Stimulated activated CD8-positive, alpha-beta memory T cell treated with anti-CD3 and anti-CD28 coated beads, Interleukin-15, amount 100 ng/mL, for 48 hours (primary cell): ENCODE results near the gene EXOC6B.
"Not testable (repeated sequence)": the region's sequence is repeated elsewhere in the genome, so short reads cannot be mapped to it uniquely, and the experiment has no call there.

Experiments used
- DNase-seq, 2 donors: peaks; one replicate each; pipeline ENCODE4 v3.0.0-alpha.2; 2020; ENCODE audit warnings: low read depth in 2 of 2

EXOC6B gene

DNA sequence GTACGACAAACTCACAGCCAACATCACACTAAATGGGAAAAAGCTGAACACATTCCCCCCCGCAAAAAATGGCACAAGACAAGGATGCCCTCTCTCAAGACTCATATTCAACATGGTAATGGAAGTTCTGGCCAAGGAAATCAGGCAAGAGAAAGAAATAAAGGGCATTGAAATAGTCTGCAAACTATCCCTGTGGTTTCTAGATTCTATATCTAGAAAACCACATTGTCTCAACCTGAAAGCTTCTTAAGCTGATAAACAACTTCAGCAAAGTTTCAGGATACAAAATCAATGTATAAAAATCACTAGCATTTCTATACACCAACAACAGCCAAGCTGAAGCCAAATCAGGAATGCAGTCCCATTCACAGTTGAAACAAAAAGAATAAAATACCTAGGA is 383.6 kb downstream of the EXOC6B start:
- DNase-seq, result no peak

DNA sequence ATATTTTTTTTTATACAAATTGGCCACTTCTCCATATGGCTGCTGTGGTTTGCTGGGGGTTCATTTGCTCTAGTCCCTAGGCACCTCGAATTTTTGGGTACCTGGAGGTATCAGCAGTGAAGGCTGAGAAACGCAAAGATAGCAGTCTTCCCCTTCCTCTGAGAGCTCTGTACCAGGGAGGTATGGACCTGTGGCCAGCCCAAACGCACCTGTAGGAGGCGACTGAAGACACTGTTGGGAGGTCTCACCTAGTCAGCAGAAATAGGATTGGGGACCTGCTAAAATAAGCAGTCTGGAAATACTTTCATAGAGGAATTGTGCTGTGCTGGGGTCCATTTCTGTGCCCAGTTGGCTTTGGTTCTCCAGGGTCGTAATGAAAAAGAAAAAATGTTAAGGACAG is 385.9 kb downstream of the EXOC6B start:
- DNase-seq, result no peak

- DNase-seq, result no peak
Observed at GRCh38 chr2:72438364-72438763, 387.5 kb downstream of the EXOC6B start.

- no peak for DNase-seq
Observed at GRCh38 chr2:72431737-72432136, 394.1 kb downstream of the EXOC6B start.

DNA sequence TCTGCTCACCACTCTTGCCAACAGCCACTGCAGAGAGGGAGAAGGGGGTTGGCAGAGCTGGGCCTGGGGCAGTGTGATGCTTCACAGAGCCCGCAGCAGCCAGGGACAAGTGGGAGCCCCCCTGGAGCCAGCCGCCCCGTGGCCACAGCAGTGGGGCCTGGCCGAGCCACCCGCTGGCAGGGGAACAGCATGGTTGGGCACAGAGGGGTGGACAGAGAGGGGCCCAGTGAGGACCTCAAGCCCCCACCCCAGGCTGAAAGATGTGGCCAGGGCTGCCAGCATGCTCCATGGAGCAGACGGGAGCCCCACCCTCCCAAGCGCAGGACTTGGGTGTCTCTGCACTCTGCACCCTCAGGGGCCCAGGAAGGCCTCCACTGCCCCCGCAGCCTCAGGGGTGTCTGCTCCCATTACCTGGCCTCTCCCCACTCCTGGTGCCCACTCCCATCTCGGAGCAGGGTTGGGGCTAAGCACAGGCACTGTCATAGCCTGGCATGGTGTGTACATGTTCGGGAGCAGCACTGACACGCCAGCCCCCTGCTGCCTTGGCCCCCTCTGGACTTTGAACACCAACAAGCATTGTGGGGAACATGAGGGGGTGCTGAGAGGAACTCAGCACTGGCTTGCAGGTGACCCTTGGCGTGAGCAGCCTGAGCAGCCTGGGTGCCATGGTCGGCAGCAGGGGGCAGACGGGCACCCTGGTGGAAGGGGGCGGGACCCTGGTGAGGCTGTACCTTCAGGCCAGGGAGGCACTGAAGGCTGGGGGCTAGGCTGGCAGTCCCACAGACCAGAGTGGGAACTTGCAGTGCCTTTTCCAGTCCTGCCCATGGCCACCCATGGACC is 398.6 kb downstream of the EXOC6B start:
- DNase-seq, result no peak

- no peak for DNase-seq
Observed at GRCh38 chr2:72425996-72426395, 399.8 kb downstream of the EXOC6B start.

- DNase-seq, result no peak
Observed at GRCh38 chr2:72423756-72424155, 402.1 kb downstream of the EXOC6B start.

GRCh38 chr2:72421771-72422379 is 404.0 kb downstream of the EXOC6B start:
- DNase-seq, result not testable (repeated sequence)

GRCh38 chr2:72415781-72416475 is 409.9 kb downstream of the EXOC6B start:
- no peak for DNase-seq

GRCh38 chr2:72415241-72415661 is 410.6 kb downstream of the EXOC6B start:
- no peak for DNase-seq

GRCh38 chr2:72414137-72414760 is 411.6 kb downstream of the EXOC6B start:
- no peak for DNase-seq

GRCh38 chr2:72413716-72414115 is 412.1 kb downstream of the EXOC6B start:
- DNase-seq, result no peak

DNA sequence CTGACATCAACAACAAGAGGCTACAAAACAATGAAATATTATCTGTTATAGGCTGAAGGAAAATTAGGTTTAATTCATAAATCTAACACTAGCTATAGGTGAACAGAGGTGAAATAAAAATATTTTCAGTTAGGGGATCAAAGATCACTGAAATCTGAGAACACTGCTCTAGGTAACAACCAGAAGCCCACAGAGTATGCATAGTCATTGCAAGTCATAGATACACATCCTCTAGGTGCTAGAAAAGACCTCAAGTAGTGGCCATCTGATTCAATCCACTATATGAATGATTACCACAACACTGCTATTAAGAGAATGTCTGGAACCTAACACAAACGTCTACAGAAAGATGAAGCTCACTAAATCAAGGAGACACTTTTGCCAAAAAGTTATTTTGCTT is 413.6 kb downstream of the EXOC6B start:
- no peak for DNase-seq

GRCh38 chr2:72399879-72400278 is 426.0 kb downstream of the EXOC6B start:
- no peak for DNase-seq

GRCh38 chr2:72395096-72395495 is 430.7 kb downstream of the EXOC6B start:
- DNase-seq, result no peak

GRCh38 chr2:72394541-72395070 is 431.2 kb downstream of the EXOC6B start:
- DNase-seq, result no peak

- DNase-seq, result no peak
Observed at GRCh38 chr2:72389447-72389846, 436.4 kb downstream of the EXOC6B start.

DNA sequence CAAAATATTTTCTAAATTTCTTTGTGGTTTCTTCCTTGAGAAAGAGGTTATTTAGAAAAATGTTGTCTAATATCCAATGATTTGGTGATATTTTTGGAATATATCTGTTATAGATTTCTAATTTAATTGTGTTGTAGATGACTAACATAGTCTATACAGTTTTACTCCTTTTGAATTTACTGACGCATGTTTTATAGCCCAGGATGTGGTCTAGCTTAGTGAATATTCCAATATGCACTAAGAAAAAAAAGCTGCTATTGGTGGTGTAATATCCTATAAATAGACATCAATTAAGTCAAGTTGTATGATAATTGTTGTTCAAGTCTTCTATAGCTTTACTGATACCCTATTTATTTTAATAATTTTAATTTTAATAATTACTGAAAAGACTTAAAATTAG is 437.6 kb downstream of the EXOC6B start:
- DNase-seq, result no peak

DNA sequence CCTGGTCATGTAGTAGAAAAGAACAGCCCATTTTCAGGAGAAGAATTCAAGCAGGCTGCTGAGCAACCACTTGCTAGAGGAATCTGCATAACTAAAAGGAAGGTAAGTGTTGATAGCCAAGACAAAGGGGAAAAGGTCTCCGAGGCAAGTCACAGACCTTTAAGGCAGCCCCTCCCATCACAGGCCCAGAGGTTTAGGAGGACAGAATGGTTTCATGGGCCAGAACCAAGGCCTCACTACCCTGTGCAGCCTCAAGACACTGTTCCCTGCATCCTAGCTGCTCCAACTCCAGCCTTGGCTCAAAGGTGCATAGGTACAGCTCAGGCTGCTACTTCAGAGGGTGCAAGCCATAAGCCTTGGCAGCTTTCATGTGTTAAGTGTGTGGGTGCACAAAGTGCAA is 439.5 kb downstream of the EXOC6B start:
- DNase-seq, result no peak

- DNase-seq, result no peak
Observed at GRCh38 chr2:72378753-72379348, 447.0 kb downstream of the EXOC6B start.

- no peak for DNase-seq
Observed at GRCh38 chr2:72367530-72368225, 458.2 kb downstream of the EXOC6B start.
